Measurements from ENCODE around the gene CTDSPL.

The CTDSPL gene

DNA sequence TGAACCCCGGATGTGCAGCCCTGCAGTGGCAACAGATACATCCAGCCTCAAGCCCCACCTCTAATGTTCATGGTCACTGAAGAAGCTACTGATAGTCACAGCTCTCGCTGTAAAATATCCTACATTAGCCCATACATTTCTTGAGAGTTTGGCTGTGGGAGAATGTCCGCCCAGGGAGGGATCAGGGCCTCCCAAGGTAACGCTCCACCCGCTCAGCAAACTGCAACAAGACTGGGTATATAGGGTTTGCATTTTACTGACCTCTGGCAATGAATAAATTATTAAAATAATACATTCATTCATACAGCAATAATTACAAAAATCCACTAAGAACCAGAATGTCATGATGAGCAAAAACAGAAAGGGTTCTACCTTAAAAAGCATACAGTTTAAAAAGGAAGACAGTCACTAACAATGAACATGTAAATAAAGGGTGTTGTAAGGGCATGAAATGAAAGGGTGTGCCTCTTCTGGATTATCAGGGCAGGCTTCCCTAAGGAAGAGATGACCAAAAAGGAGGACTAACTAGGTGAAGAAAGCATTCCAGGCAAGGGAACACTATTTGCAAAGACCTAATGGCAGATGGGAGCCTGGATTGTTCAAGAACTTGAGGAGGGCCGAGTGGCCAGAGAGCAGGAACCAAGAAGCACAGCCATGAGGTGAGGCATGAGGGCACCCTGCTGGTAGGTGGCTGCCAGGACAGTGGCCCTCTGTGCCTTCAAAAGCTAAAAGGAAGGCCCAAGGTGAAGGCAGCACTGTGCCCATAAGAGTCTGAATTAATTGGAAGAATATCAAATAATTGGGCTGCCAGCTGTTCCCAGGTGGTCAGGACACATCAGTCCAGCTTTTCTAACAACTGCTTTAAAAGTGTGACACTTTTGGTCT lies 28.1 kb upstream of the CTDSPL start:
- DNase-seq, result no peak
- no peak for TF ChIP-seq EZH2 (optimal IDR thresholded peaks at IDR 0.05; ENCODE audit: low read depth, low read length)
- TF ChIP-seq EZH2phosphoT487 (IDR thresholded peaks at IDR 0.05; ENCODE audit: low read length), result no peak
- TF ChIP-seq, protein P1, sequence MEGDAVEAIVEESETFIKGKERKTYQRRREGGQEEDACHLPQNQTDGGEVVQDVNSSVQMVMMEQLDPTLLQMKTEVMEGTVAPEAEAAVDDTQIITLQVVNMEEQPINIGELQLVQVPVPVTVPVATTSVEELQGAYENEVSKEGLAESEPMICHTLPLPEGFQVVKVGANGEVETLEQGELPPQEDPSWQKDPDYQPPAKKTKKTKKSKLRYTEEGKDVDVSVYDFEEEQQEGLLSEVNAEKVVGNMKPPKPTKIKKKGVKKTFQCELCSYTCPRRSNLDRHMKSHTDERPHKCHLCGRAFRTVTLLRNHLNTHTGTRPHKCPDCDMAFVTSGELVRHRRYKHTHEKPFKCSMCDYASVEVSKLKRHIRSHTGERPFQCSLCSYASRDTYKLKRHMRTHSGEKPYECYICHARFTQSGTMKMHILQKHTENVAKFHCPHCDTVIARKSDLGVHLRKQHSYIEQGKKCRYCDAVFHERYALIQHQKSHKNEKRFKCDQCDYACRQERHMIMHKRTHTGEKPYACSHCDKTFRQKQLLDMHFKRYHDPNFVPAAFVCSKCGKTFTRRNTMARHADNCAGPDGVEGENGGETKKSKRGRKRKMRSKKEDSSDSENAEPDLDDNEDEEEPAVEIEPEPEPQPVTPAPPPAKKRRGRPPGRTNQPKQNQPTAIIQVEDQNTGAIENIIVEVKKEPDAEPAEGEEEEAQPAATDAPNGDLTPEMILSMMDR (IDR thresholded peaks at IDR 0.05; ENCODE audit: low read length), result peak; percentile 19; the same call in 1 of the 2 replicates
- Histone ChIP-seq H3K9ac (ENCODE audit: low read length) (no peak overlapping the region), H3K4me2 (ENCODE audit: low read depth, low read length) (no peak overlapping the region), H3K9me2 (replicated peaks; ENCODE audit: insufficient read depth, low read length) (no peaks in the 10 kb centered on the region), H3K4me1 (ENCODE audit: low read length) (no peaks in the 10 kb centered on the region), H3F3A (ENCODE audit: insufficient read depth, low read length) (no peaks in the 10 kb centered on the region), H3K27ac (ENCODE audit: low read length) (no peak overlapping the region), H3K4me3 (ENCODE audit: low read length) (no peak overlapping the region), H3K79me2 (ENCODE audit: low read length) (no peaks in the 10 kb centered on the region), H3K27me3 (replicated peaks; ENCODE audit: insufficient read depth, low read length) (no peaks in the 10 kb centered on the region), H3K9me3 (replicated peaks; ENCODE audit: insufficient read depth, low read length) (no peaks in the 10 kb centered on the region), H3K36me3 (replicated peaks; ENCODE audit: insufficient read depth, low read length) (no peaks in the 10 kb centered on the region), H2AFZ (ENCODE audit: low read length) (no peak overlapping the region), H4K20me1 (ENCODE audit: insufficient read depth, low read length) (no peaks in the 10 kb centered on the region)

DNA sequence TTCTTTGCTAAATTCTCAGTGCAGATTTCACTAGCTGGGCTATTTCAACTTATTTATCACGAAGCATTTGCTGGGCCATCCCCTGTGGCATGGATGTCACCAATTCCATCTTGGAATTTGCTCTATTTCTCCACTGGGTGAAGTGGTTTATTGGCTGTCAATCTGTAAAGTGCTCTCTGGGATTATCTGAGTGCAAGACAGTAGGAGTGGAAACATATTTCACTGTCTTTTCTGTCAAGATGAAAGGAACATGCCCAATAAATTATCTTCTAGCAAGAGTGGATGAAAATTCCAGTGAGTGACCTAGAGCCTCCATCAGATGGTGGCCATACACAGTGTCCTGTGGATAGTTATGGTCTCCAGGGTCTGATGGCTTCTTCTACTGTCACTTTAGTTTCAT lies 25.1 kb upstream of the CTDSPL start:
- DNase-seq, result no peak
- H4K20me1 ChIP-seq (ENCODE audit: insufficient read depth, low read length), result no peaks in the 10 kb centered on the region
- H3K9me3 ChIP-seq (replicated peaks; ENCODE audit: insufficient read depth, low read length), result no peaks in the 10 kb centered on the region
- no peak overlapping the region for H3K4me2 ChIP-seq (ENCODE audit: low read depth, low read length)
- H3K27me3 ChIP-seq (replicated peaks; ENCODE audit: insufficient read depth, low read length), result no peaks in the 10 kb centered on the region
- no peaks in the 10 kb centered on the region for H3K4me1 ChIP-seq (ENCODE audit: low read length)
- no peaks in the 10 kb centered on the region for H3F3A ChIP-seq (ENCODE audit: insufficient read depth, low read length)
- H3K9ac ChIP-seq (ENCODE audit: low read length), result no peak overlapping the region
- no peak overlapping the region for H3K4me3 ChIP-seq (ENCODE audit: low read length)
- no peaks in the 10 kb centered on the region for H3K36me3 ChIP-seq (replicated peaks; ENCODE audit: insufficient read depth, low read length)
- no peak overlapping the region for H2AFZ ChIP-seq (ENCODE audit: low read length)
- H3K79me2 ChIP-seq (ENCODE audit: low read length), result no peaks in the 10 kb centered on the region
- no peaks in the 10 kb centered on the region for H3K9me2 ChIP-seq (replicated peaks; ENCODE audit: insufficient read depth, low read length)
- no peak for TF ChIP-seq EZH2phosphoT487 (IDR thresholded peaks at IDR 0.05; ENCODE audit: low read length)
- H3K27ac ChIP-seq (ENCODE audit: low read length), result no peak overlapping the region

DNA sequence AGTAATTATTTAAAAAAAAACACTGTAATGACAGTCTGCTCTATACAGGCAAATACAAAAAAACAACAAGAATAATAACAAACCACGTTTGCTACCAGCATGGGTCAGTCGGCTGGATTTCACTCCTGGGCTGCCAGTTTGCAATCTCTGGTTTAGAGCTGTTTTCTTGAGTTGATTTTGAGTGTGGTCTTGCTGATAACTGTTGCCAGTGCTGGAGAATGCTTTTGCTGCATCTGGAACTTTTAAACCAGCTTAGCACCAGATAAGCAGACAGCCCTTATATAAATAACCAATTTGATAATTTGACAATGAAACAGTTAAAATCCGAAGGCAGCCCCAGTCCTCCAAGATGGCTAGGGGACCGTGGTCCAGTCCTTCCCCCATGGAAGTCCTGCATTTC lies 14.0 kb upstream of the CTDSPL start:
- H3K4me3 ChIP-seq (ENCODE audit: low read length), result no peak overlapping the region
- DNase-seq, result no peak
- H3K27me3 ChIP-seq (replicated peaks; ENCODE audit: insufficient read depth, low read length), result no peaks in the 10 kb centered on the region
- H3K27ac ChIP-seq (ENCODE audit: low read length), result no peak overlapping the region
- no peak overlapping the region for H3K4me2 ChIP-seq (ENCODE audit: low read depth, low read length)
- H3F3A ChIP-seq (ENCODE audit: insufficient read depth, low read length), result no peaks in the 10 kb centered on the region
- TF ChIP-seq, protein P1 (IDR thresholded peaks at IDR 0.05; ENCODE audit: low read length), result no peak
- TF ChIP-seq EZH2 (optimal IDR thresholded peaks at IDR 0.05; ENCODE audit: low read depth, low read length) (no peak), EZH2phosphoT487 (IDR thresholded peaks at IDR 0.05; ENCODE audit: low read length) (no peak)
- no peaks in the 10 kb centered on the region for H3K9me2 ChIP-seq (replicated peaks; ENCODE audit: insufficient read depth, low read length)
- no peak overlapping the region for H3K9ac ChIP-seq (ENCODE audit: low read length)
- no peaks in the 10 kb centered on the region for H3K9me3 ChIP-seq (replicated peaks; ENCODE audit: insufficient read depth, low read length)
- H4K20me1 ChIP-seq (ENCODE audit: insufficient read depth, low read length), result no peaks in the 10 kb centered on the region
- H3K36me3 ChIP-seq (replicated peaks; ENCODE audit: insufficient read depth, low read length), result no peaks in the 10 kb centered on the region
- H3K4me1 ChIP-seq (ENCODE audit: low read length), result no peaks in the 10 kb centered on the region
- no peak overlapping the region for H2AFZ ChIP-seq (ENCODE audit: low read length)
- H3K79me2 ChIP-seq (ENCODE audit: low read length), result no peaks in the 10 kb centered on the region
